ENCODE data around the gene LFNG.

Gene LFNG

DNA sequence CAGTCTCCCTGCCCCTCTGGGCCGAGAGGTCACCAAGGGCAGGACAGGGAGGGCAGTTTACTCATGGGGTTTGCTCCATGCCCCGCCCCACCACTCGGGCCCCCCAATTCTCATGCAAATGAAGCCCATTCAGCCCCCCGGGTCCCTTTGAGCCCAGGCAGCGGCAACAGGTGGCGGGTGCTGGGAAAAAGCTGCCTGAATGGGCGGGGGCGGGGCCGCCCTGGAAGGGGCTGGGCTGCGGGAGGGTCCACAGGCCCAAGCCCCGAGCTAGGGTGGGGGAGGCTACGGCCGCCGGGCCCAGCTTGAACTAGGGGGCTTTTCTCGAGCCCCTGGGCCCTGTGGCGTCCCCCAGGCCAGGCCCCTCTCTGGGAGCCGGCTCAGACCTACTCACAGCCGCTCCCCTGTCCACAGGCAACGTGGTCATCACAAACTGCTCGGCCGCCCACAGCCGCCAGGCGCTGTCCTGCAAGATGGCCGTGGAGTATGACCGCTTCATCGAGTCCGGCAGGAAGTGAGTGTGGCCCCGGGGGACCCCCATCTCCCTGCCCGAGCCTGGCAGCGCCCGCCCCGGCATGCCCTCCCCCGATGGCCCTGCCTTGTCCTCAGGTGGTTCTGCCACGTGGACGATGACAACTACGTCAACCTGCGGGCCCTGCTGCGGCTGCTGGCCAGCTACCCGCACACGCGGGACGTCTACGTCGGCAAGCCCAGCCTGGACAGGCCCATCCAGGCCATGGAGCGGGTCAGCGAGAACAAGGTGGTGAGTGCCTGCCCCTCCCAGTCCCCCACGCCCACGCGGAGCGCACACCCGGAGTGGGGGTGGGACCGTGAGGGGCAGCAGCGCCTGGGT, 5.5 kb downstream of the LFNG start:
- TF ChIP-seq SIN3A (IDR thresholded peaks at IDR 0.05; ENCODE audit: borderline replicate concordance, insufficient read depth, low read length) (no peak), POLR2AphosphoS5 (IDR thresholded peaks at IDR 0.05; ENCODE audit: low read depth, low read length) (no peak), FOXP2 (optimal IDR thresholded peaks at IDR 0.05; ENCODE audit: borderline replicate concordance, extremely low read depth, extremely low read length, insufficient read depth) (no peak), TAF1 (IDR thresholded peaks at IDR 0.05; ENCODE audit: borderline replicate concordance, insufficient read depth, low read length) (no peak)
- TF ChIP-seq, protein P1, sequence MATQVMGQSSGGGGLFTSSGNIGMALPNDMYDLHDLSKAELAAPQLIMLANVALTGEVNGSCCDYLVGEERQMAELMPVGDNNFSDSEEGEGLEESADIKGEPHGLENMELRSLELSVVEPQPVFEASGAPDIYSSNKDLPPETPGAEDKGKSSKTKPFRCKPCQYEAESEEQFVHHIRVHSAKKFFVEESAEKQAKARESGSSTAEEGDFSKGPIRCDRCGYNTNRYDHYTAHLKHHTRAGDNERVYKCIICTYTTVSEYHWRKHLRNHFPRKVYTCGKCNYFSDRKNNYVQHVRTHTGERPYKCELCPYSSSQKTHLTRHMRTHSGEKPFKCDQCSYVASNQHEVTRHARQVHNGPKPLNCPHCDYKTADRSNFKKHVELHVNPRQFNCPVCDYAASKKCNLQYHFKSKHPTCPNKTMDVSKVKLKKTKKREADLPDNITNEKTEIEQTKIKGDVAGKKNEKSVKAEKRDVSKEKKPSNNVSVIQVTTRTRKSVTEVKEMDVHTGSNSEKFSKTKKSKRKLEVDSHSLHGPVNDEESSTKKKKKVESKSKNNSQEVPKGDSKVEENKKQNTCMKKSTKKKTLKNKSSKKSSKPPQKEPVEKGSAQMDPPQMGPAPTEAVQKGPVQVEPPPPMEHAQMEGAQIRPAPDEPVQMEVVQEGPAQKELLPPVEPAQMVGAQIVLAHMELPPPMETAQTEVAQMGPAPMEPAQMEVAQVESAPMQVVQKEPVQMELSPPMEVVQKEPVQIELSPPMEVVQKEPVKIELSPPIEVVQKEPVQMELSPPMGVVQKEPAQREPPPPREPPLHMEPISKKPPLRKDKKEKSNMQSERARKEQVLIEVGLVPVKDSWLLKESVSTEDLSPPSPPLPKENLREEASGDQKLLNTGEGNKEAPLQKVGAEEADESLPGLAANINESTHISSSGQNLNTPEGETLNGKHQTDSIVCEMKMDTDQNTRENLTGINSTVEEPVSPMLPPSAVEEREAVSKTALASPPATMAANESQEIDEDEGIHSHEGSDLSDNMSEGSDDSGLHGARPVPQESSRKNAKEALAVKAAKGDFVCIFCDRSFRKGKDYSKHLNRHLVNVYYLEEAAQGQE (IDR thresholded peaks at IDR 0.05; ENCODE audit: insufficient read depth in 1 of 2, low read depth in 2 of 2, low read length in 2 of 2): no peak

DNA sequence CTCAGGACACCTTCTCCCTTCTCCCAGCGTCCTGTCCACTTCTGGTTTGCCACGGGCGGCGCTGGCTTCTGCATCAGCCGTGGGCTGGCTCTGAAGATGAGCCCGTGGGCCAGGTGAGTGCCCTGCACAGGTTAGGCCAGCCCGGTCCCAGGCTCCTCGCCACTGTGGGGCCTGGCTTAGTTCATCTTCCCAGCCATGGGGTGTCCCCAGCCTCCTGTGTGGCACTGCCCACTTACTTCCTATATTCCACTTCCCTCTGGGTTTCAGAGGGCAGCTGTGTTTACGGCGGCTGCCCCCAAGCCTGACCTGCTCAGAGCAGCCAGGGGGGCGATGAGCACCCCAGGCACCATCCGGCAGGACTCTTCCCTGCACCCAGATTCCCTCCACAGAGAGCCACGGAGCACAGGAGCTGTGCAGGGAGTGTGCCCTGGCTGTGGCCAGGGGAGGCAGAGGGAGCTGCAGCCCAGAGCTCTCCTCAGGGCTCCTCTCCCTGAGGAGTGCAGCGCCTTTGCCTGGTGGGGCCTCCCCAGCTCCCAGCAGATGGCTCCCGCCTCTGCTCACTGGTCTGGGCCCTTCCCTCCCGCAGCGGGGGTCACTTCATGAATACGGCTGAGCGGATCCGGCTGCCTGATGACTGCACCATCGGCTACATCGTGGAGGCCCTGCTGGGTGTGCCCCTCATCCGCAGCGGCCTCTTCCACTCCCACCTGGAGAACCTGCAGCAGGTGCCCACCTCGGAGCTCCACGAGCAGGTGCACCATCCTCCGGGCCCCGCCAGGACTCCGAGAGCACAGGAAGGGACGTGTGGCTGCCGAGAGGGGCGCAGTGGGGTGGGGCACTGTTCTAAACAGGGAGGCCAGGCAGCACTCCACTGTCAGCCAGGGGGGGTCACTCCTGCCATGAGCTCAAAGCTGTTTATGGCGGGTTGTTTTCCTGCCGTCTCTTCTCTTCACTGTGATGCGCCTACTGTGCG, 6.4 kb downstream of the LFNG start:
- no peak for TF ChIP-seq SIN3A (IDR thresholded peaks at IDR 0.05; ENCODE audit: borderline replicate concordance, insufficient read depth, low read length)
- no peak for TF ChIP-seq FOXP2 (optimal IDR thresholded peaks at IDR 0.05; ENCODE audit: borderline replicate concordance, extremely low read depth, extremely low read length, insufficient read depth)
- TF ChIP-seq TAF1 (IDR thresholded peaks at IDR 0.05; ENCODE audit: borderline replicate concordance, insufficient read depth, low read length): no peak
- TF ChIP-seq, protein P1 (IDR thresholded peaks at IDR 0.05; ENCODE audit: insufficient read depth in 1 of 2, low read depth in 2 of 2, low read length in 2 of 2): no peak
- TF ChIP-seq POLR2AphosphoS5 (IDR thresholded peaks at IDR 0.05; ENCODE audit: low read depth, low read length): no peak

DNA sequence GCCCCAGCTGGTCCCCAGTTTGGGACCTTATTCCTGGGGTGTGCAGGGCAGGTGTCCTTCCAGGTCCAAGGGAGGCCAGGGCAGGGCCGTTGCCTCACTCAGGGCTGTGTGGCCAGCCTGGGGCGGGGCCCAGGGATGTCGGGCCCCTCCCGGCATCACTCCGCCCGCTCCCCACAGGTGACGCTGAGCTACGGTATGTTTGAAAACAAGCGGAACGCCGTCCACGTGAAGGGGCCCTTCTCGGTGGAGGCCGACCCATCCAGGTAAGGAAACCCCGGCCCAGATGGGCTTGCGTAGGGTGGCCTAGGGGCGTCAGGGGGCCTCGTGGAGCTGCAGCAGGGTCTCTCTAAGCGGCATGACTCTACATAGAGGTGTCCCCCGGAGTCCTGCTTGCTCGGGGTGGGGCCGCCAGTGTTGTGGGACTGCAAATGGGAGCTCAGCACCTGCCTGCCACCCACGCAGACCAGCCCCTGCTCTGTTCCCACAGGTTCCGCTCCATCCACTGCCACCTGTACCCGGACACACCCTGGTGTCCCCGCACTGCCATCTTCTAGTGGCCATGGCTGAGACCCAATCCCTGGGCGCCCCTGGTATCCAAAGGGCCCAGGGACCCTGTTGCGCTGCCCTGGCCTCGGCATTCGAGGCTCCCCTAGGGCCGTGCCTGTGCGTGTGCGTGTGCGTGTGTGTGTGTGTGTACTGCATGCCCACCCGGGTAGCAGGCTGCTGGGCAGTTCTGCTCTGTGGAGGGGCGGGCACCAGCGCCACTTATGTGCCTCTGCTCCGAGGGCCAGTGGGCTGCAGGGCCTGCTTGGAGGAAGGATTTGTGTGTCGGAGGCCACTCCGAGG, 7.3 kb downstream of the LFNG start:
- no peak for TF ChIP-seq TAF1 (IDR thresholded peaks at IDR 0.05; ENCODE audit: borderline replicate concordance, insufficient read depth, low read length)
- TF ChIP-seq, protein P1 (IDR thresholded peaks at IDR 0.05; ENCODE audit: insufficient read depth in 1 of 2, low read depth in 2 of 2, low read length in 2 of 2): no peak
- TF ChIP-seq FOXP2 (optimal IDR thresholded peaks at IDR 0.05; ENCODE audit: borderline replicate concordance, extremely low read depth, extremely low read length, insufficient read depth): no peak

DNA sequence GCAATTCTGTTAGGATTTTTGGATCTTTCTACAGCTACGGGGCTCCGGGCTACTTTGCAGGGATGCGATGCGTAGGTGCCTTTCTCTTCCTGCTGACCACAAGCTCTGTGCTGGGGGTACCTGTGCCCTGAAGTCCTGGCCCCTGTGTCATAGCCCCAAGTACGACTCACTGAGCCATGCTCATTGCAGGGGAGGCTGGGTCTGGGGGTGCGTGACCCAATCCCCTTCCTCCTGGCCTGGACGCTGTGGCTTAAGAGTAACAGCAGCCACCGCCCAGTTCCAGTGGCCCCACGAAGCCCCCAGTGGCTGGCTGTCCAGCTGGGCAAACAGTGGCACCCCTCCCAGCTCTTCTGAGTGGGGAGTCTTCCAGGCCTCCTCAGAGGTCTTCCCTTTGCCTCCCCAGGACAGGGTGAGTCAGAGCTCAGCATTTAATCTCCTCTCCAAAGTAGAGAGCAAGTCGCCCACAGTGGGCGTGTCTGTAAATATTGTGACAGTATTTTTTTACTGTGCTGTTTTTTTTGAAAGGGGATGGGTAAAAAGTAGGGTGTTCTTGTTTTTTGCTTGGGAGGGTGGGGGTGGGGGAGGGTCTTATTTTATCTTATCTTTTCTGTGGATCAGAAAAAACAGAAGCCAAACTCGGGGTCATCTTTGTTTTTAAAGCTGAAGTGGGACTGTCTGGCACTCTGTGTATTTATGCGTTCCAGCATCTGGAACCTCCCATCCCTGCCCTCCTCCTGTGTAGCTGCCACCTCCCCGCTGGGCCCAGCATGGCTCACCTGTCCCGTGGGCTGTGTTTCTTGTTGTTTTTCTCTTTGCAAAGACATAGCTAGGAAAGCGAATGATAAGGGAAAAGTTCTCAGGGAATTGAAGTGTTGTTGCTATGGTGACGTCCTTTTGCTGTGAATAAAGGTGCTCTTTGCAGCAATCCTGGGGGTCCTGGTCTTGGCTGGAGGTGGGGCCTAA, 8.2 kb downstream of the LFNG start:
- TF ChIP-seq POLR2AphosphoS5 (IDR thresholded peaks at IDR 0.05; ENCODE audit: low read depth, low read length) (no peak), FOXP2 (optimal IDR thresholded peaks at IDR 0.05; ENCODE audit: borderline replicate concordance, extremely low read depth, extremely low read length, insufficient read depth) (no peak), SIN3A (IDR thresholded peaks at IDR 0.05; ENCODE audit: borderline replicate concordance, insufficient read depth, low read length) (no peak), TAF1 (IDR thresholded peaks at IDR 0.05; ENCODE audit: borderline replicate concordance, insufficient read depth, low read length) (no peak)
- TF ChIP-seq, protein P1 (IDR thresholded peaks at IDR 0.05; ENCODE audit: insufficient read depth in 1 of 2, low read depth in 2 of 2, low read length in 2 of 2): no peak
